ENCODE measurements around the gene APOBEC3B.

- no peak for TF ChIP-seq POLR2A (IDR thresholded peaks at IDR 0.05; ENCODE audit: low read depth, low read length)
- TF ChIP-seq TAF1 (IDR thresholded peaks at IDR 0.05; ENCODE audit: low read depth, low read length): no peak
- TF ChIP-seq SPI1 (IDR thresholded peaks at IDR 0.05; ENCODE audit: low read depth, low read length): no peak
- no peak for TF ChIP-seq PAX5 (IDR thresholded peaks at IDR 0.05; ENCODE audit: insufficient read depth, low read length, severe bottlenecking)
Observed at GRCh38 chr22:38937541-38937940, 44.6 kb upstream of the APOBEC3B start.

Measured in GM12891 (cell line).